Measurements from ENCODE around the gene TAF3.

Gene TAF3

DNA sequence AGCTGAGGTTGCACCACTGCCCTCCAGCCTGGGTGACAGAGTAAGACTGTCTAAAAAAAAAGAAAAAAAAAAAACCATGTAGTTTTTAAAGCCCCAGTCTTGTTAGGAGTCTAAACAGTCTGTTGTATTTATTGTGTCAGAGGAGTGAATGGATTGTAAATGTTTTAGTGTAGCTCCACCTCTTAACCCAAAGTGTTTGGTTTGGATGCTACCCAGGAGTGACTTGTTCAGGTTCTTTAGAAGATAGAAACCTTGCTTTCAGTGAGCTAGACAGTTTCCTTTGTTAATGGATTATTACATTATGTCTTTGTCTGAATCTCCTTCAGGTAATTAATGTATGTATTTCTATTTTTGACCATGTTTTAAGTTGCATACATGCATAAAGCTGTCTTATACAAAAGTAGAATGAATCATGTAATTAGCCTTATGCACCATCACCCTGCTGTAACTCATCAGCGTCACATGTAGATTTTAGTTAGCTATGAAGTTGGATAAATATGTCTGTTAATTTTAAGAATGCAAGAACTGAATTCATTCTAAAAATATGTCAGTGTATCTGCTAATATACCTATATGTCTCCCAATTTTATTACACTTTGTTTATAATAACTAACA lies 97.7 kb downstream of the TAF3 start:
- DNase-seq = no peak

DNA sequence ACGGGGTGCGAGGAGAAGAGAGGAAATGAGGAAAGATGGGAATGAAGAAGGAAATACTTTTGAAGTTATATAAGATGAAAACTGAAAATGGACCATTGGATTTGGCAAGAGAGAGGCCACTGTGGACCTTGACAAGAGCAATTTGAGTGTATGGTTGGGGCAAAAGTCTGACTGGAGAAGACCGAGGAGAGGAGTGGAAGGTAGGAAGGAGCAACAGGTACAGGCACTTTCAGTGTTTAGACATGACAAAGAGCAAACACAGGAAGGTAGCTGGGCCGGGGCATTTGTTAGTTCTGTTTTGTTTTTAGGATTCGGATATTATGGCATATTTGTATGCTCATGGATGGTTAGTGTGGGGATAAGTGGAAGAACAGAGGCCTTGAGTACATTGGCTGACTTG lies 99.4 kb downstream of the TAF3 start:
- Histone ChIP-seq H3K4me3 (ENCODE audit: low read depth, low read length) (no peak overlapping the region), H3K36me3 (no peaks in the 10 kb centered on the region), H3K4me1 (peaks cover 10% of the 10 kb centered on the region), H3K27me3 (no peaks in the 10 kb centered on the region), H3K9me3 (no peaks in the 10 kb centered on the region)
- DNase-seq = no peak
- no peak for TF ChIP-seq CTCF (IDR thresholded peaks at IDR 0.05; ENCODE audit: low read depth, low read length)

More for the DNA sequence above, 97.7 kb downstream of the TAF3 start:
- Histone ChIP-seq H3K36me3 (no peaks in the 10 kb centered on the region), H3K9me3 (no peaks in the 10 kb centered on the region), H3K27me3 (no peaks in the 10 kb centered on the region), H3K4me3 (ENCODE audit: low read depth, low read length) (no peak overlapping the region), H3K4me1 (no peaks in the 10 kb centered on the region; the same call in 1 of the 2 replicates)
- no peak for TF ChIP-seq CTCF (IDR thresholded peaks at IDR 0.05; ENCODE audit: low read depth, low read length)

GRCh38 chr10:7922707-7923106 lies 104.4 kb downstream of the TAF3 start:
- DNase-seq = no peak
- H3K4me3 ChIP-seq (ENCODE audit: low read depth, low read length) = no peak overlapping the region
- TF ChIP-seq CTCF (IDR thresholded peaks at IDR 0.05; ENCODE audit: low read depth, low read length) = no peak
- no peaks in the 10 kb centered on the region for H3K36me3 ChIP-seq
- H3K4me1 ChIP-seq = peaks cover 20% of the 10 kb centered on the region
- H3K27me3 ChIP-seq = no peaks in the 10 kb centered on the region
- no peaks in the 10 kb centered on the region for H3K9me3 ChIP-seq

GRCh38 chr10:7928536-7928935 lies 110.2 kb downstream of the TAF3 start:
- H3K4me1 ChIP-seq = peaks cover 9% of the 10 kb centered on the region
- no peak overlapping the region for H3K4me3 ChIP-seq (ENCODE audit: low read depth, low read length)
- no peaks in the 10 kb centered on the region for H3K27me3 ChIP-seq
- H3K9me3 ChIP-seq = no peaks in the 10 kb centered on the region
- DNase-seq = no peak
- TF ChIP-seq CTCF (IDR thresholded peaks at IDR 0.05; ENCODE audit: low read depth, low read length) = no peak
- H3K36me3 ChIP-seq = no peaks in the 10 kb centered on the region

- TF ChIP-seq CTCF (IDR thresholded peaks at IDR 0.05; ENCODE audit: low read depth, low read length) = no peak
Measured at GRCh38 chr10:7932301-7933036, 114.2 kb downstream of the TAF3 start.

DNA sequence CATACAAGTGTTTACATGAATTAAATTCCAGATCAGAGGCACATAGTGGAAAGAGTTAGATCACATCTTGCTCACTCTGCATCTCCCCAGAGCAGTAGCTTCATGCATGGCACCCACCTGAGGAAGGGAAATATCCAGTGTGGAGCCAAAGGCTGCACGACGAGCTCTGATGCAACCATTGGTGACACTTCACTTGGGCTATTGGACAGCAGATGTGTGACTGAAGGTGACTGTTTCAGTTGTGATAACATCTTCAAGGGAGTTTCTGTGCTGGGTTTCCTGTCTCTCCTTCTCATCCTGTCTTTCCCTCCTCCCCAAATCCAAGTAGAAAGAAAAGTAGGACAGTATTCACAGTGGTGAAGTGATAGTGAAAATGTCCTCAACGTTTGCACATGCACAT lies 115.0 kb downstream of the TAF3 start:
- no peaks in the 10 kb centered on the region for H3K9me3 ChIP-seq
- TF ChIP-seq CTCF (IDR thresholded peaks at IDR 0.05; ENCODE audit: low read depth, low read length) = no peak
- H3K4me1 ChIP-seq = peaks cover 4% of the 10 kb centered on the region
- no peak for DNase-seq
- no peak overlapping the region for H3K4me3 ChIP-seq (ENCODE audit: low read depth, low read length)
- no peaks in the 10 kb centered on the region for H3K36me3 ChIP-seq
- H3K27me3 ChIP-seq = no peaks in the 10 kb centered on the region

More at GRCh38 chr10:7932301-7933036, 114.2 kb downstream of the TAF3 start:
- Histone ChIP-seq H3K9me3 (no peaks in the 10 kb centered on the region), H3K4me1 (peaks cover 4% of the 10 kb centered on the region), H3K36me3 (no peaks in the 10 kb centered on the region), H3K4me3 (ENCODE audit: low read depth, low read length) (no peak overlapping the region), H3K27me3 (no peaks in the 10 kb centered on the region)
- no peak for DNase-seq

Measured in BE2C (cell line).